Measurements from ENCODE around the gene SARDH. TPM values are rescaled to one million over a fixed set of nuclear protein-coding genes. Genes with fewer than 3 reads are reported as not detected.

Gene SARDH
- total and polyA plus RNA-seq, 2 donors (not counting 1 experiment from before 2014, with no cell fraction given), result 2.5 to 4.8 TPM

- Histone ChIP-seq H3K4me3 (replicated peaks in 1 of 4; ENCODE audit: control extremely low read depth in 1 of 4, insufficient read depth in 1 of 4, low read depth in 3 of 4, low read length in 4 of 4) (no peak overlapping the region), H3K4me2 (ENCODE audit: extremely low read depth, insufficient read depth, low read length) (no peak overlapping the region), H3K36me3 (ENCODE audit: control insufficient read depth, insufficient read depth, low read length) (peaks cover 20% of the 10 kb centered on the region), H4K20me1 (ENCODE audit: control insufficient read depth, extremely low read depth, insufficient read depth, low read length) (no peaks in the 10 kb centered on the region), H3K9ac (ENCODE audit: insufficient read depth, low read length) (no peak overlapping the region), H3K27ac (ENCODE audit: insufficient read depth, low read length) (no peak overlapping the region), H2AFZ (ENCODE audit: low read length) (no peak overlapping the region), H3K27me3 (ENCODE audit: control insufficient read depth, insufficient read depth, low read length) (no peaks in the 10 kb centered on the region), H3K9me3 (ENCODE audit: control insufficient read depth, insufficient read depth, low read depth, low read length) (no peaks in the 10 kb centered on the region), H3K4me1 (ENCODE audit: control insufficient read depth, extremely low read depth, insufficient read depth, low read length) (no peaks in the 10 kb centered on the region), H3K79me2 (ENCODE audit: control insufficient read depth, insufficient read depth, low read length) (no peaks in the 10 kb centered on the region)
- no peak for TF ChIP-seq CTCF (conservative IDR thresholded peaks at IDR 0.05 in 1 of 2, IDR thresholded peaks at IDR 0.05 in 1 of 2; ENCODE audit: low read depth in 1 of 2, low read length in 2 of 2)
- TF ChIP-seq EZH2 (IDR thresholded peaks at IDR 0.05; ENCODE audit: low read length, missing control alignments), result no peak
- DNase-seq (ENCODE audit: low read depth in 2 of 2), result no peak
These were observed 43.0 kb upstream of the SARDH start for GRCh38 chr9:133780962-133781827.

DNA sequence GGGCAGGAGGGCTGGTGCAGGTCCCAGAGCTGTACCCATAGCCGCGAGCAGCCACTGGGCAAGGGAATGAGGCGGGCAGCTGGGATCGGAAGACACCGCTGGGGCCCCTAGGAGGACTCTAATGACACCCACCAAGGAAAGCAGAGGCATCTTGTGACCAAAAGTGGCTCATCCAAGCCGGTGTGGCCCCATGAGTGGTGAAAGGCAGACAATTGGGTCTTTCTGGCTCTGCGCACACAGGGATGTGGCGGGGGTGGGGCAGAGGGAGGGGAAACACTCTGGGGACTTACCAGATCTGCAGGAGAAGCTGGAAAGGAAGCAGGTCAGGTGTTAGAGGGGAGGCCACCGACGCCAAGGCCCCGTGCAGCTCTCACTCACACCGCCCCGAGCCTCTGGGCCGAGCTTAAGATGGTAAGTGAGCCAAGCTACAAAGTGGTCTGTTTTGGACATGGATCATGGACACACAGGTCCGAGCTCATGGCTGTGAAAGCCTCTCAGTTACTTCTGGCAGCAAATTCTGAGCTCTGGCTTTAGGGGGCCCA is 42.3 kb upstream of the SARDH start:
- Histone ChIP-seq H3K36me3 (ENCODE audit: control insufficient read depth, insufficient read depth, low read length) (peaks cover 20% of the 10 kb centered on the region), H4K20me1 (ENCODE audit: control insufficient read depth, extremely low read depth, insufficient read depth, low read length) (no peaks in the 10 kb centered on the region), H3K27me3 (ENCODE audit: control insufficient read depth, insufficient read depth, low read length) (no peaks in the 10 kb centered on the region), H3K4me1 (ENCODE audit: control insufficient read depth, extremely low read depth, insufficient read depth, low read length) (no peaks in the 10 kb centered on the region), H3K4me2 (ENCODE audit: extremely low read depth, insufficient read depth, low read length) (no peak overlapping the region), H3K9me3 (ENCODE audit: control insufficient read depth, insufficient read depth, low read depth, low read length) (no peaks in the 10 kb centered on the region), H3K9ac (ENCODE audit: insufficient read depth, low read length) (no peak overlapping the region), H3K79me2 (ENCODE audit: control insufficient read depth, insufficient read depth, low read length) (no peaks in the 10 kb centered on the region), H3K4me3 (replicated peaks in 1 of 4; ENCODE audit: control extremely low read depth in 1 of 4, insufficient read depth in 1 of 4, low read depth in 3 of 4, low read length in 4 of 4) (no peak overlapping the region), H2AFZ (ENCODE audit: low read length) (no peak overlapping the region), H3K27ac (ENCODE audit: insufficient read depth, low read length) (no peak overlapping the region)
- TF ChIP-seq EZH2 (IDR thresholded peaks at IDR 0.05; ENCODE audit: low read length, missing control alignments), result no peak
- DNase-seq (ENCODE audit: low read depth in 2 of 2), result no peak

DNA sequence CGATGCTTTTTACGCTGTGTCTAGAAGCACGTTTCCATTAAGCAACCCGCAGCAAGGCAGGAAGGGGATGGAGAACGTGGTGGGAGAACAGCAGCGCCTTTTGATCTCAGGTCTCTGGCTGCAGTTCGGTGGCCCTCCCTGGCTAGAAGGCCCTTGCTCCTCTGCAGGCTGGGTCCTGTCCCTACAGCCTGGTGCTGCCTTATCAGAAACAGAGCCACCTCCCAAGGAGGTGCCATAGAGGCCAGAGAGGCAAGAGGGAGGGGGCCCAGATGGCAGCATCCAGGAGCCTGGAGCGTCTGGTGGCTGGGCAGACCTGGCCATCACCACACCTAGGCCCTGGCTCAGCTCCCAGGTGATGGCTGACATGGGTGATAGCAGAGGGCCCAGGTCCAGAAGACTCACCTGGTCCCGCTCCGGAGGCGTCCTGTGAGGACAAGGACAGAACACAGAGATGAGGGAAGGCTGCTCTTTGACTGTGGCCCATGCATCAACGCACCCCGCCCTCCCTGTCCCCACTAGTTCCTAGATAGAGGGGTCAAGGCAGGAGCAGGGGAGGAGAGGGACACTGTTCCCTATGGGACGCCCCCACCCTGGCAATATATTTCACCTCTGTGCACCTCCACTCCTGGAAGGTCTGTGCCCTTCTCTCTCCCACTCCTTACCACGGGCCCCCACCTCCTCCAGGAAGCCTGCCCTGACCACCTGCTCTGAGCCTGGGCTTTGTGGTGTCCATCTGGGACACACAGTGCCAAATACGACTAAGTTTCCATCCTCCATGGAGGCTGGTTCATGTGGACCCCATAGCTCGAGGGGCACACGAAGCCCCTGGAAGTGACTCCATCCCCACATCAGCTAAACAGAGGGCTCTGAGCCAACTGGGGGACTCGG is 41.6 kb upstream of the SARDH start:
- Histone ChIP-seq H3K27me3 (ENCODE audit: control insufficient read depth, insufficient read depth, low read length) (no peaks in the 10 kb centered on the region), H4K20me1 (ENCODE audit: control insufficient read depth, extremely low read depth, insufficient read depth, low read length) (no peaks in the 10 kb centered on the region), H3K36me3 (ENCODE audit: control insufficient read depth, insufficient read depth, low read length) (peaks cover 18% of the 10 kb centered on the region), H3K4me2 (ENCODE audit: extremely low read depth, insufficient read depth, low read length) (no peak overlapping the region), H3K9me3 (ENCODE audit: control insufficient read depth, insufficient read depth, low read depth, low read length) (no peaks in the 10 kb centered on the region), H3K27ac (ENCODE audit: insufficient read depth, low read length) (no peak overlapping the region), H3K4me1 (ENCODE audit: control insufficient read depth, extremely low read depth, insufficient read depth, low read length) (no peaks in the 10 kb centered on the region), H3K79me2 (ENCODE audit: control insufficient read depth, insufficient read depth, low read length) (no peaks in the 10 kb centered on the region), H2AFZ (ENCODE audit: low read length) (no peak overlapping the region), H3K4me3 (replicated peaks in 1 of 4; ENCODE audit: control extremely low read depth in 1 of 4, insufficient read depth in 1 of 4, low read depth in 3 of 4, low read length in 4 of 4) (no peak overlapping the region), H3K9ac (ENCODE audit: insufficient read depth, low read length) (no peak overlapping the region)
- TF ChIP-seq CTCF (conservative IDR thresholded peaks at IDR 0.05 in 1 of 2, IDR thresholded peaks at IDR 0.05 in 1 of 2; ENCODE audit: low read depth in 1 of 2, low read length in 2 of 2) (no peak), EZH2 (IDR thresholded peaks at IDR 0.05; ENCODE audit: low read length, missing control alignments) (no peak)
- DNase-seq (ENCODE audit: low read depth in 2 of 2), result no peak

Data from fibroblast of lung (primary cell).